Activated CD8-positive, alpha-beta memory T cell treated with anti-CD3 and anti-CD28 coated beads, Interleukin-2, amount 50 U/mL, for 1 hour (primary cell): ENCODE data around the gene NEU4.

Experiments used
- DNase-seq: peaks from one replicate; pipeline ENCODE4 v3.0.0-alpha.2; 2020; ENCODE audit errors: extremely low read depth

Gene NEU4

GRCh38 chr2:241851325-241852115, 42.5 kb downstream of the NEU4 start:
- DNase-seq: no peak

- DNase-seq: no peak
Observed at GRCh38 chr2:241852116-241852980, 43.4 kb downstream of the NEU4 start.

GRCh38 chr2:241852981-241853631, 44.1 kb downstream of the NEU4 start:
- DNase-seq: no peak

GRCh38 chr2:241853651-241854341, 44.8 kb downstream of the NEU4 start:
- no peak for DNase-seq

GRCh38 chr2:241854342-241855244, 45.6 kb downstream of the NEU4 start:
- no peak for DNase-seq

- no peak for DNase-seq
Observed at GRCh38 chr2:241855245-241855887, 46.4 kb downstream of the NEU4 start.

- no peak for DNase-seq
Observed at GRCh38 chr2:241855888-241856422, 47.0 kb downstream of the NEU4 start.

- no peak for DNase-seq
Observed at GRCh38 chr2:241857041-241857541, 48.1 kb downstream of the NEU4 start.

GRCh38 chr2:241857572-241858121, 48.7 kb downstream of the NEU4 start:
- DNase-seq: no peak

GRCh38 chr2:241858206-241859016, 49.4 kb downstream of the NEU4 start, which contains the start of gene PDCD1:
TSS of gene PDCD1 (minus strand) at chr2:241858894. CDS start at chr2:241858838, 56 bp downstream.
- DNase-seq: no peak

GRCh38 chr2:241859017-241859435, 50.0 kb downstream of the NEU4 start:
- DNase-seq: no peak

- DNase-seq: peak; percentile 67
Observed at GRCh38 chr2:241859436-241860183, 50.6 kb downstream of the NEU4 start.

GRCh38 chr2:241860184-241861078, 51.4 kb downstream of the NEU4 start:
- no peak for DNase-seq

- no peak for DNase-seq
Observed at GRCh38 chr2:241861264-241861663, 52.3 kb downstream of the NEU4 start.

- no peak for DNase-seq
Observed at GRCh38 chr2:241862093-241862492, 53.1 kb downstream of the NEU4 start.

GRCh38 chr2:241862775-241863535, 54.0 kb downstream of the NEU4 start:
- DNase-seq: no peak
